A673 (cell line): Measurements from ENCODE around the gene EZH1. TPM values are rescaled to one million over a fixed set of nuclear protein-coding genes. Genes with fewer than 3 reads are reported as not detected.
"Not testable (repeated sequence)": the region's sequence is repeated elsewhere in the genome, so short reads cannot be mapped to it uniquely, and the experiment has no call there.

Experiments
- BruUV-seq: library from RNA; stranded (reverse); fragments of 400-500 nt; replicated peaks from 2 replicates; lab custom pipeline; 2021; lab: Mats Ljungman, UMichigan
- CTCF ChIA-PET: fragments of 300-600 bp; sonication (Branson Sonifier 250); formaldehyde crosslinking; loops from one replicate; lab custom pipeline; 2022; ENCODE audit warnings: antibody characterized with exemption; lab: Charles Lee
- POLR2A ChIA-PET: fragments of 300-600 bp; sonication (Branson Sonifier 250); formaldehyde crosslinking; loops from one replicate; lab custom pipeline; 2022; ENCODE audit warnings: antibody characterized with exemption; ENCODE audit not compliant: low non-redundant PET; lab: Charles Lee
- DNase-seq: peaks from one replicate; pipeline ENCODE4 v3.0.0-alpha.2; 2015; ENCODE audit warnings: low spot score
- H3K27ac ChIP-seq: fragments of 200-600 bp; sonication (generic); 2 replicates; pipeline ENCODE4 v1.5.1; 2016; ENCODE audit warnings: mixed run types, low read depth, mild to moderate bottlenecking, mixed read lengths, antibody characterized with exemption, low read length; ENCODE audit not compliant: poor library complexity, severe bottlenecking
- H3K27me3 ChIP-seq: fragments of 200-600 bp; sonication (generic); replicated peaks from 2 replicates; pipeline ENCODE4 v1.6.1; 2017; ENCODE audit warnings: mixed run types, low read depth, mild to moderate bottlenecking, mixed read lengths, antibody characterized with exemption, low read length; ENCODE audit not compliant: insufficient read depth, poor library complexity
- H3K36me3 ChIP-seq: fragments of 200-600 bp; sonication (generic); 2 replicates; pipeline ENCODE4 v1.6.1; 2016; ENCODE audit warnings: mixed run types, mild to moderate bottlenecking, mixed read lengths, antibody characterized with exemption, low read length; ENCODE audit not compliant: insufficient read depth, poor library complexity, severe bottlenecking
- H3K4me1 ChIP-seq: fragments of 200-600 bp; sonication (generic); 2 replicates; pipeline ENCODE4 v1.6.1; 2017; ENCODE audit warnings: mixed run types, mild to moderate bottlenecking, mixed read lengths, antibody characterized with exemption, low read length; ENCODE audit not compliant: insufficient read depth, poor library complexity, severe bottlenecking
- H3K4me3 ChIP-seq: fragments of 200-600 bp; sonication (generic); 2 replicates; pipeline ENCODE4 v1.5.1; 2016; ENCODE audit warnings: low read depth, mixed run types, mild to moderate bottlenecking, mixed read lengths, low read length; ENCODE audit not compliant: poor library complexity, severe bottlenecking
- H3K9me3 ChIP-seq: fragments of 200-600 bp; sonication (generic); 2 replicates; pipeline ENCODE4 v1.6.1; 2016; ENCODE audit warnings: mixed run types, low read depth, mild to moderate bottlenecking, mixed read lengths, antibody characterized with exemption, low read length; ENCODE audit not compliant: poor library complexity, severe bottlenecking
- EZH2 ChIP-seq: fragments of 200-600 bp; sonication (generic); IDR thresholded peaks from 2 replicates; pipeline ENCODE4 v1.6.1; 2017; ENCODE audit warnings: borderline replicate concordance, low read depth, mild to moderate bottlenecking, mixed read lengths, antibody characterized with exemption, low read length; ENCODE audit not compliant: poor library complexity, severe bottlenecking
- intact Hi-C: fragments of 100-400 bp; cut with micrococcal nuclease; formaldehyde crosslinking; loops from one replicate; pipeline ENCODE4 v1.10.0; 2022; ENCODE audit not compliant: unreplicated experiment
- total RNA-seq: library from RNA; stranded (reverse); gene quantifications from 2 replicates; pipeline ENCODE4 v1.2.3, GENCODE V29; 2021
- TF ChIP-seq, protein P1 (sequence below): fragments of 300-800, 200-600 bp; sonication (generic); conservative IDR thresholded peaks from 2 replicates; pipeline ENCODE4 v1.5.1; 2017; ENCODE audit warnings: low read depth, mild to moderate bottlenecking, antibody characterized with exemption, low read length, moderate library complexity, mixed read lengths

The EZH1 gene
- total RNA-seq, 1 experiment from 2014 or later = 16.4 TPM

DNA sequence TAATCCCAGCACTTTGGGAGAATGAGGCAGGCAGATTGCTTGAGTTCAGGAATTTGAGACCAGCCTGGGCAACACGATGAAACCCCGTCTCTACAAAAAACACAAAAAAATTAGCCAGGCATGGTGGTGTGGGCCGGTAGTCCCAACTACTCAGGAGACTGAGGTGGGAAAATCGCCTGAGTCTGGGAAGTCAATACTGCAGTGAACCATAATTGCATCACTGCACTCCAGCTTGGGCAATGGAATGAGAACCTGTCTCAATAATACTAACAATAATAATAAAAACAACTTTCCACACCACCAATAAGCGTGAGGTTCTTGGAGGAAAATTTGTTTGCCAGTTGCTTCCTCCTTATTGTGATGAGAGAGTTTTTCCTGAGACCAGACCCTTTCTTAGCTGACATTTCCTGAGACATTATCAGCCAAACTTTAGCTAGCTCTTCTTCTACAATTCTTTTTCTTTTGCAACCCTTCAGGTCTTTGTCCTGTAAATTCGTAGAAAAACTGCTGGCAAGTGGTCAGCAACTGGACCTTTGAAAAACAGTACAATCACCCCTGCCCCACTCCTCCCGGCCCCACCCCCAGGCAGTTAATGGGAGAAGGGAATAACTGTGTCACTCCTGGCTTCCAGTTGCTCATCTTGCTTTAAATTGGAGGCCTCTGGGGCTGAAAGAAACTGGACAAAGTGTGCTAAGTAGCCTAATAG is 3.5 kb upstream of the EZH1 start:
- intact Hi-C loops = no loop called here
- H3K27ac ChIP-seq = no peak overlapping the region
- H3K27me3 ChIP-seq = no peaks in the 10 kb centered on the region
- no TSS peak for BruUV-seq
- DNase-seq = no peak
- CTCF ChIA-PET = no interaction called here
- H3K4me1 ChIP-seq = no peaks in the 10 kb centered on the region
- TF ChIP-seq EZH2 = no peak
- TF ChIP-seq, protein P1, sequence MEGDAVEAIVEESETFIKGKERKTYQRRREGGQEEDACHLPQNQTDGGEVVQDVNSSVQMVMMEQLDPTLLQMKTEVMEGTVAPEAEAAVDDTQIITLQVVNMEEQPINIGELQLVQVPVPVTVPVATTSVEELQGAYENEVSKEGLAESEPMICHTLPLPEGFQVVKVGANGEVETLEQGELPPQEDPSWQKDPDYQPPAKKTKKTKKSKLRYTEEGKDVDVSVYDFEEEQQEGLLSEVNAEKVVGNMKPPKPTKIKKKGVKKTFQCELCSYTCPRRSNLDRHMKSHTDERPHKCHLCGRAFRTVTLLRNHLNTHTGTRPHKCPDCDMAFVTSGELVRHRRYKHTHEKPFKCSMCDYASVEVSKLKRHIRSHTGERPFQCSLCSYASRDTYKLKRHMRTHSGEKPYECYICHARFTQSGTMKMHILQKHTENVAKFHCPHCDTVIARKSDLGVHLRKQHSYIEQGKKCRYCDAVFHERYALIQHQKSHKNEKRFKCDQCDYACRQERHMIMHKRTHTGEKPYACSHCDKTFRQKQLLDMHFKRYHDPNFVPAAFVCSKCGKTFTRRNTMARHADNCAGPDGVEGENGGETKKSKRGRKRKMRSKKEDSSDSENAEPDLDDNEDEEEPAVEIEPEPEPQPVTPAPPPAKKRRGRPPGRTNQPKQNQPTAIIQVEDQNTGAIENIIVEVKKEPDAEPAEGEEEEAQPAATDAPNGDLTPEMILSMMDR = no peak
- no peaks in the 10 kb centered on the region for H3K36me3 ChIP-seq
- POLR2A ChIA-PET = no interaction called here
- no peaks in the 10 kb centered on the region for H3K9me3 ChIP-seq
- H3K4me3 ChIP-seq = no peak overlapping the region

DNA sequence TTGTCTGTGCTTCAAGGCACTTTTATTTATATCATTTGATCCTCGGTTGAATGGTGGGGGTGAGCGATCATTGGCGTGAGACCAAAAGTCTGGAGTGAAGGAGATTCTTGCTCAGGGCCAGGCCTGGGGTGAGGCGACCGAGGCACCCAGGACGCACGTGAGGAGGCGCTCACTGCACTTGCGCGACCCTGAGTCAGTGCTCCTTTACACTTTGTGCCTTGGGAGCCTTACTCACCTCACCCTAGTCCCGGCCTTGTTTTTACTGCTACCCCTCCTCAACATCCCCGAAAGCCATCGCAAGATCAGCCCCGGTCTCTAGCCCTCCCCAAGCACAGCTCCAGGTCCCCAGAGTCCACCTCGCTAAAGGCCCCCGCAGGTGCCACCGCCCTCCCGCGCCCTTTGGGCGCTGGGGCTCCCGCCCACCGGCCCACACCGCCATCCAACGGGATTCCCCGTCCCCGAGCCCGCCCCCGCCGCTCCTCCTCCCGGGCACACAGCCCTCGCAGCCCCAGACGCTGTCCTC is 496 bp downstream of the EZH1 start:
- no TSS peak for BruUV-seq
- H3K4me1 ChIP-seq = no peaks in the 10 kb centered on the region
- peak overlapping the region; percentile 59 for H3K4me3 ChIP-seq
- ChIA-PET CTCF (no interaction called here), POLR2A (no interaction called here)
- H3K36me3 ChIP-seq = no peaks in the 10 kb centered on the region
- H3K9me3 ChIP-seq = no peaks in the 10 kb centered on the region
- no peak for TF ChIP-seq EZH2
- TF ChIP-seq, protein P1 = no peak
- intact Hi-C loops = no loop called here
- DNase-seq = peak; percentile 25
- H3K27me3 ChIP-seq = no peaks in the 10 kb centered on the region
- peak overlapping the region; percentile 58 for H3K27ac ChIP-seq

DNA sequence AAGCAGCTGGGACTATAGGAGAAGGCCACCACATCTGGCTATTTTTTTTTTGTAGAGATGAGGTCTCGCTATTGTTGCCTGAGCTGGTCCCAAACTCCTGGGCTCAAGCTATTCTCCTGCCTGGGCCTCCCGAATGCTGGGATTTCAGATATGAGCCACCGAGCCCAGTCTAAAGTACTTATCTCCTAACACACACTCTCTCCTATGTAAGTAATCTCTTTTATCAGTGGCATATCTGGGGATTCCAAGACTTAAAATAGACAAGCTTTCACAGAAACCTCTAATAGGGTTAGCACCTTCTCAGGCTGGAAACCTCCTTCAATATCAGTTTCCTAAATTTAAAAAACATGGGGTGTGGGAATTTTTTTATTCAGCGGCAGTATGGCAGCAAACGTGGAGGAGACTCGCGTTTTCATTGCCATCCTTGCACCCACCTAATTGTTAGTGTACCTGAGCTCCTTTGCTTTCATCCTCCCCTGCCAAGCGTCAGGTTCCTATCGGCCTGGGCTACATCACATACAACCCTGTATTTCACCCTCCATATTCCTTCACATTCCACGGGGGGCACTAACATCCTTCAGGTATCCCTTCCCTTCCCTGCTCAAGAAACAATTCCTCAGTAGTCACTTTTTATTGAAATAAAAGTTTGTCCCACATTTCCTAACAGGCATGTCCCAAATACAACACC is 1.1 kb downstream of the EZH1 start:
- peak; percentile 3 for DNase-seq
- Histone ChIP-seq H3K27me3 (no peaks in the 10 kb centered on the region), H3K4me1 (no peaks in the 10 kb centered on the region), H3K27ac (peak overlapping the region; percentile 58), H3K36me3 (no peaks in the 10 kb centered on the region), H3K4me3 (peak overlapping the region; percentile 59), H3K9me3 (no peaks in the 10 kb centered on the region)
- CTCF ChIA-PET = interaction anchor here (0.6 to 1.1 kb wide), 2 partner anchors 19 to 20 kb away, joined by 3 to 4 read pairs; no protein-coding TSS in a partner anchor
- intact Hi-C loops = no loop called here
- BruUV-seq = TSS peak; percentile 36
- TF ChIP-seq EZH2 = no peak
- TF ChIP-seq, protein P1 = 0 out of 2 replicates have a peak, but pooled peaks have one; percentile 11
- POLR2A ChIA-PET = no interaction called here

DNA sequence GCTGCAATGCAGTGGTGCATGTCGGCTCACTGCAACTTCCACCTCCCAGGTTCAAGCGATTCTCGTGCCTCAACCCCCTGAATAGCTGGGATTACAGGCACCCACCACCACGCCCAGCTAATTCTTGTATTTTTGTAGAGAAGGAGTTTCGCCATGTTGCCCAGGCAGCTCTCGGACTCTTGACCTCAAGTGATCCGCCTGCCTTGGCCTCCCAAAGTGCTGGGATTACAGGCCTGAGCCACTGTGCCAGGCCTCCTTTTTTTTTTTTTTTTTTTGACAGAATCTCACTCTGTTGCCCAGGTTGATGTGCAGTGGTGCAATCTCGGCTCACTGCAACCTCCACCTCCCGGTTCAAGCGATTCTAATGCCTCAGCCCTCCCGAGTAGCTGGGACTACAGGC is 1.9 kb downstream of the EZH1 start:
- H3K9me3 ChIP-seq, DNase-seq, intact Hi-C loops, H3K27me3 ChIP-seq, H3K27ac ChIP-seq, BruUV-seq, H3K4me1 ChIP-seq, POLR2A ChIA-PET, H3K36me3 ChIP-seq, H3K4me3 ChIP-seq: not testable (repeated sequence)
- CTCF ChIA-PET = interaction anchor here (1.1 kb wide), 1 partner anchor 21 kb away, joined by 3 read pairs; no protein-coding TSS in a partner anchor
